ENCODE measurements around the gene KIAA1217. TPM values are rescaled to one million over a fixed set of nuclear protein-coding genes. Genes with fewer than 3 reads are reported as not detected.

The KIAA1217 gene
- total RNA-seq, 4 donors from 2014 or later = 67.3 to 104 (median 89.8) TPM

DNA sequence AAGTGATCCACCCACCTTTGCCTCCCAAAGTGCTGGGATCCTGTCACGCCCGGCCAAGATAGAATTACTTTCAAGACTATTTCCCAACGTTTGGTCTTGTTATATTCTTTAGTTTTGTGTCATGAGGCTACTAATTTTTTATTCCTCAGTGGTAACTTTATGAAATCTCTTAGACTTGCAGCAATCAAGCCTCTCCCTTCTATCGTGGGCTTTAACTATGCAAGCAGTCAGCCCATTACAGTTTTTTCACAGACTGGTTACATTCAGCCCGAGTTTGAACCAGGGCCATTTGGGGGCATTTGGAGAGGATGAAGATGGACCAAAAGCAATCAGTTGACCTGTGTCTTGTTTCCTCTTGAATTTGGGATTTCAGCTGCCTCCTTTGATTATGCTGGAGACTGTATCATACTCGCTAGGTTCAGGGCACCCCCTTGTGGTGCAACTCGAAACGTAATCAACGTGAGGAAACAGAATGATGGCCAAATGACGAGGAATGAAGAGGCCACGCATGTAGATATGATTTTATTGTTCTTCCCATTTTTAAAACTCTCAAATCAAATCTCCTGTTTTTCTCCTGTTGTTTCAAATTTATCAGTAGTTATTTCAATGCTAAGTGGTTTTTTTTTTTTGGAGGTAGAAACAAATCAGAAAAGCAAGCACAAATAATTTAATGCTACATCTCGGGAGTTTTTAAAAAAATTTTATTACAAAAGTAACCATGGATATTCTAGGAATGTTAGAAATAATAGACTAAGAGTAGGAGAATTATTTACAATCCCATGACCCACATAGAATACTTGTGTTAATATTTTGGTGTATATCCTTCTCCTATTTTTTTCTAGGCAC lies 151.6 kb downstream of the KIAA1217 start:
- DNase-seq = peak; percentile 83
- intact Hi-C loops (cut with DNase I) = no loop called here
- H3K27ac ChIP-seq = peak overlapping the region in 1 of 3 donors; percentile 26

DNA sequence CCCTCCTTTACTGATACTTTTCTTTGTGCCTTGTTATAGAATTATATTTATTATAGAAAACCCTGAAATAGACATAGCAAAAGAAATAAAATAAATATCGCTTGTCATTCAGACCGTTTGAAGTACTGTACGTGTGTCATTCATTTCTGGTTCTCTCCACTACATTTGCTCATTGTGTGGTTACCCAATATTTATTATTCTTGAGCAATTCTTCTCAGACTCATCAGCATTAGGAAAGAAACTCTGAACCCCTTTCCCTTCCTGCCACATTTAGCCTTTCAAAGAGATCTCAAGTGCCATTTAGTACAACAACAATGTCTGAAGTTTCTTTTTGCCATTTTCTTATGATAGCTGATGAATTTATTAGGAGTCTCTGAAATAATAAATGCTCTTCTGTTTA lies 154.1 kb downstream of the KIAA1217 start:
- Histone ChIP-seq H3K36me3 (no peaks in the 10 kb centered on the region), H3K27ac (peak overlapping the region in 2 of 3 donors; percentile 11 to 56), H3K4me1 (peaks cover 19 to 40% of the 10 kb centered on the region in 2 donors), H3K4me3 (replicated peaks in 1 of 3) (no peak overlapping the region), H3K27me3 (no peaks in the 10 kb centered on the region), H3K9me3 (no peaks in the 10 kb centered on the region)
- TF ChIP-seq POLR2A (IDR thresholded peaks at IDR 0.05) = no peak
- TF ChIP-seq, protein P1, sequence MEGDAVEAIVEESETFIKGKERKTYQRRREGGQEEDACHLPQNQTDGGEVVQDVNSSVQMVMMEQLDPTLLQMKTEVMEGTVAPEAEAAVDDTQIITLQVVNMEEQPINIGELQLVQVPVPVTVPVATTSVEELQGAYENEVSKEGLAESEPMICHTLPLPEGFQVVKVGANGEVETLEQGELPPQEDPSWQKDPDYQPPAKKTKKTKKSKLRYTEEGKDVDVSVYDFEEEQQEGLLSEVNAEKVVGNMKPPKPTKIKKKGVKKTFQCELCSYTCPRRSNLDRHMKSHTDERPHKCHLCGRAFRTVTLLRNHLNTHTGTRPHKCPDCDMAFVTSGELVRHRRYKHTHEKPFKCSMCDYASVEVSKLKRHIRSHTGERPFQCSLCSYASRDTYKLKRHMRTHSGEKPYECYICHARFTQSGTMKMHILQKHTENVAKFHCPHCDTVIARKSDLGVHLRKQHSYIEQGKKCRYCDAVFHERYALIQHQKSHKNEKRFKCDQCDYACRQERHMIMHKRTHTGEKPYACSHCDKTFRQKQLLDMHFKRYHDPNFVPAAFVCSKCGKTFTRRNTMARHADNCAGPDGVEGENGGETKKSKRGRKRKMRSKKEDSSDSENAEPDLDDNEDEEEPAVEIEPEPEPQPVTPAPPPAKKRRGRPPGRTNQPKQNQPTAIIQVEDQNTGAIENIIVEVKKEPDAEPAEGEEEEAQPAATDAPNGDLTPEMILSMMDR (IDR thresholded peaks at IDR 0.05) = no peak
- no peak for DNase-seq
- WGBS, 2 donors = 59 to 68% methylated on average over 3 of the region's 3 CpGs
- intact Hi-C loops (cut with DNase I) = no loop called here

More for the DNA sequence above, 151.6 kb downstream of the KIAA1217 start:
- Histone ChIP-seq H3K9me3 (no peaks in the 10 kb centered on the region), H3K27me3 (no peaks in the 10 kb centered on the region), H3K4me3 (replicated peaks in 1 of 3) (no peak overlapping the region), H3K4me1 (peaks cover 22 to 50% of the 10 kb centered on the region in 2 donors), H3K36me3 (no peaks in the 10 kb centered on the region)
- WGBS, 2 donors = 37% methylated on average over 12 of the region's 12 CpGs
- TF ChIP-seq, protein P1 (IDR thresholded peaks at IDR 0.05) = peak; percentile 54 to 86 (median 70)
- no peak for TF ChIP-seq POLR2A (IDR thresholded peaks at IDR 0.05)

DNA sequence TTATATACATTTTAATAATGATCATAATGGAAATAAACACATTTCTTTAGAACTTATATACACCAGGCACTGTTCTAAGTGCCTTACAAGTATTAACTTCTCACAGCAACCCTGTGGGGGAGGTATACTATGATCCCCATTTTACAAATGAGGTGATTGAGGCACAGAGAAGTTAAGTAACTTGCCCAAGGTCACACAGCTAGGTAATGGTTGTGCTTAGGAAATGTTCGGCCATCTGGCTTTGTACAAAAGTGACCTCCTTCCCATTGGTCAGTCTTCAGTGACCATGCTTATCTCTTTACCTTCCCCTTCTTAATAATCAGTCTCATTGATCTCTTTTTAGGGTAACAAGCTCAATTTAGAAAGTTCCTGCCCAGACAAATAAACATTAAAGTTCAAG lies 158.8 kb downstream of the KIAA1217 start:
- Histone ChIP-seq H3K4me1 (peaks cover 19 to 30% of the 10 kb centered on the region in 2 donors), H3K27me3 (no peaks in the 10 kb centered on the region), H3K4me3 (replicated peaks in 1 of 3) (no peak overlapping the region), H3K36me3 (no peaks in the 10 kb centered on the region), H3K9me3 (no peaks in the 10 kb centered on the region), H3K27ac (peak overlapping the region in 1 of 3 donors; percentile 27)
- intact Hi-C loops (cut with DNase I) = no loop called here
- DNase-seq = no peak
- 97% methylated on average over 1 of the region's 1 CpG for WGBS, 2 donors
- TF ChIP-seq POLR2A (IDR thresholded peaks at IDR 0.05) = no peak
- TF ChIP-seq, protein P1 (IDR thresholded peaks at IDR 0.05) = no peak

DNA sequence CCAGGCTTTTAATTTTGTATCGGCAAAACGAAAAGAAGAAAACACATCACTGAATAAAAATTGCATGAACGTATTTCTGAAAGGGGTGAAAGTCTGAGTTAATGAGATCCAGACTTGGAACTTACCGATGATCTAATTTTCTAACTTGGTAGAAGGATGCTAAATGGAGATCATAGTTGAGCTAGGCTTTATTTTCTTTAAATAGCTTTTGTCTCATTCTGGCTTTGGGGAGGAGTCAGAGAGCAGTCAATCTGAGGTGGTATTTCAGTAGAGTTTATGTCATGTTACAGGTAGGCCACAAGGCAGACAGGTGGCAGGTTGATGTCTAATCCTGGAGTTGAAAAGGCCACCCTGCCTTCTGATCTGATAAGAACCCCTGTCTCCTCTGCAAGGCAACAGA lies 161.9 kb downstream of the KIAA1217 start:
- H3K4me1 ChIP-seq = peaks cover 3 to 4% of the 10 kb centered on the region in 2 donors
- H3K27me3 ChIP-seq = no peaks in the 10 kb centered on the region
- no peaks in the 10 kb centered on the region for H3K36me3 ChIP-seq
- no peak overlapping the region for H3K27ac ChIP-seq
- DNase-seq = no peak
- TF ChIP-seq POLR2A (IDR thresholded peaks at IDR 0.05) = no peak
- intact Hi-C loops (cut with DNase I) = no loop called here
- 90% methylated on average over 4 of the region's 4 CpGs for WGBS, 2 donors
- no peaks in the 10 kb centered on the region for H3K9me3 ChIP-seq
- H3K4me3 ChIP-seq (replicated peaks in 1 of 3) = no peak overlapping the region

DNA sequence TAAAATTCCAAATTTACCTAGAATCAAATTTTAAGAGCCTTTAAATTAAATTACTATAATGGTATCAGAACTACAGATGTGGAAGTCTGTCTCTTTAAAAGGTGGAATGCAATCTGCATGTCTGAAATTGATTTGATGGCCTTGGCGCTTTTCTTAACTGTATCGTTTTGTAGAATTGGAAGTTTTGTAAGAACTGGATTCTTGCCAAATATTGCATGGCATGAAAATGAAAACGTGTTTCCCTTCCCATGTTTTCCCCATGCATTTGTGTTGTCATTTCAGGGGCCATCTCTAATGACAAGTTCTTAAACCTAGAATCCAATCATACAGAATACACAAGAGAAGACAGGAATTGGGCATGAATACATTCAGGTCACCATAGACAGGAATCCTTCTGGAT lies 162.5 kb downstream of the KIAA1217 start:
- intact Hi-C loops (cut with DNase I) = no loop called here
- no peak overlapping the region for H3K27ac ChIP-seq
- no peaks in the 10 kb centered on the region for H3K9me3 ChIP-seq
- peaks cover 0 to 4% of the 10 kb centered on the region in 2 donors for H3K4me1 ChIP-seq
- 64 to 74% methylated on average over 3 of the region's 3 CpGs for WGBS, 2 donors
- no peaks in the 10 kb centered on the region for H3K27me3 ChIP-seq
- TF ChIP-seq POLR2A (IDR thresholded peaks at IDR 0.05) = no peak
- TF ChIP-seq, protein P1 (IDR thresholded peaks at IDR 0.05) = no peak
- H3K36me3 ChIP-seq = no peaks in the 10 kb centered on the region
- no peak overlapping the region for H3K4me3 ChIP-seq (replicated peaks in 1 of 3)
- DNase-seq = no peak

All from thyroid gland (tissue), 4 donors.